Transverse colon (tissue), 4 donors: Measurements from ENCODE around the gene CCDC91. TPM values are rescaled to one million over a fixed set of nuclear protein-coding genes. Genes with fewer than 3 reads are reported as not detected.

Source experiments
- DNase-seq: peaks from one replicate; pipeline ENCODE4 v3.0.0-alpha.2; 2019
- H3K27ac ChIP-seq, 4 donors: fragments of 200-600 bp; sonication (generic); 2 replicates each; pipeline ENCODE4 v1.5.1; 2016 to 2018; ENCODE audit warnings: inconsistent platforms in 4 of 4
- H3K27me3 ChIP-seq: fragments of 200-600 bp; sonication (generic); 2 replicates; pipeline ENCODE4 v1.5.1; 2017; ENCODE audit warnings: inconsistent platforms
- H3K36me3 ChIP-seq, 4 donors: fragments of 200-600 bp; sonication (generic); 2 replicates each; pipeline ENCODE4 v1.5.1; 2017 to 2019; ENCODE audit warnings: inconsistent platforms in 4 of 4
- H3K4me1 ChIP-seq, 4 donors: fragments of 200-600 bp; sonication (generic); 2 replicates each; pipeline ENCODE4 v1.5.1; 2017 to 2020; ENCODE audit warnings: inconsistent platforms in 4 of 4
- H3K4me3 ChIP-seq, 4 donors: fragments of 200-600 bp; sonication (generic); 1 replicate in 1 of 4; 2 replicates in 3 of 4; pipeline versions ENCODE4 v1.5.1 to v1.6.1; 2017 to 2019; ENCODE audit warnings: inconsistent platforms in 4 of 4
- H3K9me3 ChIP-seq, 2 donors: fragments of 200-600 bp; sonication (generic); 2 replicates each; pipeline ENCODE4 v1.5.1; 2017 to 2019; ENCODE audit warnings: inconsistent platforms in 2 of 2
- EP300 ChIP-seq: sonication (generic); formaldehyde crosslinking; IDR thresholded peaks from one replicate; pipeline ENCODE4 v1.6.1; 2017; ENCODE audit warnings: antibody characterized with exemption, low read depth
- POLR2A ChIP-seq: fragments of 450-650 bp; IDR thresholded peaks from one replicate; pipeline ENCODE4 v1.6.1; 2016; ENCODE audit warnings: antibody characterized with exemption, mild to moderate bottlenecking, moderate library complexity
- POLR2AphosphoS5 ChIP-seq, 3 donors: sonication (generic); formaldehyde crosslinking; IDR thresholded peaks; one replicate each; pipeline ENCODE4 v1.6.1; 2016; ENCODE audit warnings: antibody characterized with exemption in 3 of 3
- WGBS, 2 donors: methylation state at CpG; one replicate each; pipeline ENCODE4 v1.1.5; 2018; ENCODE audit warnings: low coverage in 1 of 2; 5-methylcytosine and 5-hydroxymethylcytosine counted together
- in situ Hi-C, 4 donors: fragments of 200-750 bp; cut with MboI; loops; one replicate each; pipeline versions ENCODE4 v1.15.0 to v1.15.1; 2017; ENCODE audit warnings: low sequenced_read_pairs in 3 of 4, low pct_ligation_motif_present in 1 of 4, low pct_unique_long_range_greater_than_20kb in 1 of 4
- intact Hi-C: fragments of 100-400 bp; cut with DNase I; formaldehyde crosslinking; loops from one replicate; pipeline ENCODE4 v1.15.1; 2023; ENCODE audit warnings: low total_unique reads
- total RNA-seq, 4 donors: library from RNA; depleted of rRNA; stranded (reverse); fragments of >200 nt; gene quantifications; one replicate each; pipeline ENCODE4 v1.1.0, GENCODE V29; 2016
- TF ChIP-seq, protein P1 (sequence below), 5 experiments: fragments of 200-600 bp in 3 of 5; fragments of 450-650 bp in 2 of 5; sonication (generic) in 3 of 5; IDR thresholded peaks; 1 replicate in 2 of 5; 2 replicates in 3 of 5; pipeline ENCODE4 v1.5.1; 2016 to 2017; ENCODE audit warnings: antibody characterized with exemption in 5 of 5, inconsistent platforms in 3 of 5, mild to moderate bottlenecking in 2 of 5, moderate library complexity in 1 of 5

CCDC91 gene
- total RNA-seq, 4 donors from 2014 or later: 8.4 to 37.8 (median 35.5) TPM

DNA sequence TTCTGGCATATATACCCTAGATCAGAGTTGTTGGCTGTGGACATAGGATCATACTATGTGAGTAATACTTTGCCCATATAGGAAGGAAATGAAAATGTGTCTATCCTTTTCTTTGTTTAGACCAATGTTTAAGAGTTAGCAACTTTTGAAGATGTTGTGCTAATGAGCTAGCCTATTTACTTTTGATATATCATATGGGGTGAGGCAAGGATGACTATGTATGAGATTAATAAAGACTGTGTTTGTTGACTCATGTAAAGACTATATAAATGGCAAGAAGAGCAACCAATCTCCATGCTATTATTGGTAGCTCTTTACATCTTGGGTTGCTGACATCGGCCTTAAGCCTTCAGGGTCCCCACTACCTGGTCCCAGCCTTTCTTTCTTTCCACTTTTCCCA, 289.4 kb downstream of the CCDC91 start:
- H3K9me3 ChIP-seq: no peaks in the 10 kb centered on the region
- in situ Hi-C loops: no loop called here
- intact Hi-C loops: no loop called here
- TF ChIP-seq EP300 (no peak), POLR2AphosphoS5 (IDR thresholded peaks at IDR 0.05) (no peak), POLR2A (no peak)
- TF ChIP-seq, protein P1, sequence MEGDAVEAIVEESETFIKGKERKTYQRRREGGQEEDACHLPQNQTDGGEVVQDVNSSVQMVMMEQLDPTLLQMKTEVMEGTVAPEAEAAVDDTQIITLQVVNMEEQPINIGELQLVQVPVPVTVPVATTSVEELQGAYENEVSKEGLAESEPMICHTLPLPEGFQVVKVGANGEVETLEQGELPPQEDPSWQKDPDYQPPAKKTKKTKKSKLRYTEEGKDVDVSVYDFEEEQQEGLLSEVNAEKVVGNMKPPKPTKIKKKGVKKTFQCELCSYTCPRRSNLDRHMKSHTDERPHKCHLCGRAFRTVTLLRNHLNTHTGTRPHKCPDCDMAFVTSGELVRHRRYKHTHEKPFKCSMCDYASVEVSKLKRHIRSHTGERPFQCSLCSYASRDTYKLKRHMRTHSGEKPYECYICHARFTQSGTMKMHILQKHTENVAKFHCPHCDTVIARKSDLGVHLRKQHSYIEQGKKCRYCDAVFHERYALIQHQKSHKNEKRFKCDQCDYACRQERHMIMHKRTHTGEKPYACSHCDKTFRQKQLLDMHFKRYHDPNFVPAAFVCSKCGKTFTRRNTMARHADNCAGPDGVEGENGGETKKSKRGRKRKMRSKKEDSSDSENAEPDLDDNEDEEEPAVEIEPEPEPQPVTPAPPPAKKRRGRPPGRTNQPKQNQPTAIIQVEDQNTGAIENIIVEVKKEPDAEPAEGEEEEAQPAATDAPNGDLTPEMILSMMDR (IDR thresholded peaks at IDR 0.05): no peak
- 96 to 100% methylated on average over 1 of the region's 1 CpG for WGBS, 2 donors
- no peak overlapping the region for H3K27ac ChIP-seq
- no peak for DNase-seq
- H3K36me3 ChIP-seq: no peaks in the 10 kb centered on the region
- H3K4me1 ChIP-seq: no peaks in the 10 kb centered on the region
- no peak overlapping the region for H3K4me3 ChIP-seq
- no peaks in the 10 kb centered on the region for H3K27me3 ChIP-seq

DNA sequence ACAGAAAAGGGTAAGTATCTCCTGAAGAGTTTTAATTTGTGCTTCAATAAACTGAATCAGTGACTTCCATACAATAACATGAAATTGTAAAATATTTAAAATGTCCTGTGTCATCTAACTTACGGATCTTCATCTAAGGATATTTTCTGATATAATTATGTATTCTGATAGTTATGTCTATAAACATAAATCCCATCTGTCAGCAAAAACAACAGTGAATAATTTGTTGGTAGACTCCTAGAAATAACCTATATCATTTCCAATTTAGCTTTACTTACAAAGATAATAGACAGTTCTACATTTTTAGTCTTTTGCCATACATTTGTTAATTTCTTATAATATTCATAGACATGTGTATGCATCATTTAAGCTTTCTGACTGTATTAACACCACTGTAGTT, 293.9 kb downstream of the CCDC91 start:
- DNase-seq: no peak

DNA sequence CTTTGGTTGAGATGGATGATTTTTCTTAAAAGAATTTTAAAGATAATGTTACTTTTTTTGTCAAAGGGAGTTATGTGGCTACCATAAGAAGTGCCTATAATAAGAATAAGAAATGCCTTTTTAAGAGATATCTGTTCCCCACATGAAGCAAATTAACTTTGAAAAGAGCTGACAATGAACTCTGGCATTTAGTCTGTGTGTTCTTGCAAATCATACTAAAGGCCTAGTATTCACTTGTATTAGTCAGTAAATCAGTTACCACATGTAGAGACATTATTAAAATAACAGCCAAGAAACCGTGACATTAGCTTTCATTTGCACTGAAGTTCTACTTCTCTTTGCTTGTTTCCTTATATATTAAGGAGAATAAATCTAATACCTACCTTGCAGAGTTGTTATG, 296.3 kb downstream of the CCDC91 start:
- intact Hi-C loops (no loop called here), in situ Hi-C loops (no loop called here)
- TF ChIP-seq, protein P1 (IDR thresholded peaks at IDR 0.05): no peak
- TF ChIP-seq POLR2AphosphoS5 (IDR thresholded peaks at IDR 0.05) (no peak), POLR2A (no peak), EP300 (no peak)
- H3K27ac ChIP-seq: no peak overlapping the region
- no peaks in the 10 kb centered on the region for H3K9me3 ChIP-seq
- H3K36me3 ChIP-seq: peaks cover 0 to 3% (median 0%) of the 10 kb centered on the region in 4 donors
- no peak overlapping the region for H3K4me3 ChIP-seq
- H3K27me3 ChIP-seq: no peaks in the 10 kb centered on the region
- DNase-seq: no peak
- H3K4me1 ChIP-seq: no peaks in the 10 kb centered on the region
- WGBS, 2 donors: 92 to 93% methylated on average over 1 of the region's 1 CpG

More for the DNA sequence above, 293.9 kb downstream of the CCDC91 start:
- Histone ChIP-seq H3K9me3 (no peaks in the 10 kb centered on the region), H3K4me3 (no peak overlapping the region), H3K36me3 (peaks cover 0 to 3% (median 0%) of the 10 kb centered on the region in 4 donors), H3K4me1 (no peaks in the 10 kb centered on the region), H3K27ac (no peak overlapping the region), H3K27me3 (no peaks in the 10 kb centered on the region)
- TF ChIP-seq POLR2A (no peak), POLR2AphosphoS5 (IDR thresholded peaks at IDR 0.05) (no peak), EP300 (no peak)
- TF ChIP-seq, protein P1 (IDR thresholded peaks at IDR 0.05): no peak
- intact Hi-C loops: no loop called here
- in situ Hi-C loops: no loop called here
- WGBS, 2 donors: 95 to 96% methylated on average over 1 of the region's 1 CpG

DNA sequence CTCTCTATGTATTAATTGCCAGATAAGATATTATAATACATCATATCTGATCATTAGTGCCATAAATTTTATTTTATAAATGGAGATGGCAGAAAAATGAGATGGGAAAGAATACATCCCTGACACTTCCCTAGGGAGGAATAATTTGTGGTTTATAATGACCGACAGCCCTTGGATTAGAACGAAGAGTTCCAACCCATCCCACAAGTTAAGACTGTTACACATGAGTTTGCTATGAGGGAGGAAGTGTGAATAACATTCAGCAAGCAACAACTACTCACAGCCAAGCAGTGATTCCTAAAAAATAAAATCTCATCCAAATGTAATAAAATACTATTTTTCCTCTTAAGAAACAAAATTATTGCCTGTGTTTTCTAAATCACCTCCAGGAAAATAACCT, 299.0 kb downstream of the CCDC91 start:
- 73 to 77% methylated on average over 2 of the region's 2 CpGs for WGBS, 2 donors
- in situ Hi-C loops (no loop called here), intact Hi-C loops (no loop called here)
- no peak for DNase-seq
- TF ChIP-seq, protein P1 (IDR thresholded peaks at IDR 0.05): no peak
- TF ChIP-seq POLR2AphosphoS5 (IDR thresholded peaks at IDR 0.05) (no peak), EP300 (no peak), POLR2A (no peak)
- Histone ChIP-seq H3K9me3 (no peaks in the 10 kb centered on the region), H3K4me1 (no peaks in the 10 kb centered on the region), H3K36me3 (peaks cover 0 to 3% (median 0%) of the 10 kb centered on the region in 4 donors), H3K4me3 (no peak overlapping the region), H3K27me3 (no peaks in the 10 kb centered on the region), H3K27ac (no peak overlapping the region)
